ENCODE measurements around the gene TAS2R41.

GRCh38 chr7:143492799-143493739 is 15.4 kb downstream of the TAS2R41 start:
- no peak for TF ChIP-seq POLR2AphosphoS5 (IDR thresholded peaks at IDR 0.05; ENCODE audit: borderline replicate concordance, low read depth, low read length)
- TF ChIP-seq EZH2 (IDR thresholded peaks at IDR 0.05), result no peak
